Heart left ventricle (tissue), 13 donors: Measurements from ENCODE around the gene UPK3BL2.
"Not testable (repeated sequence)": the region's sequence is repeated elsewhere in the genome, so short reads cannot be mapped to it uniquely, and the experiment has no call there.

Source experiments
- CTCF ChIP-seq, 12 donors: fragments of 200-600 bp; sonication (generic) in 4 of 12; IDR thresholded peaks; one replicate each; pipeline versions ENCODE4 v1.5.0 to v1.8.0; 2018 to 2022; ENCODE audit warnings: antibody characterized with exemption in 12 of 12, mild to moderate bottlenecking in 5 of 12
- POLR2A ChIP-seq, 2 donors: fragments of 450-650 bp; IDR thresholded peaks; one replicate each; pipeline ENCODE4 v1.6.1; 2017; ENCODE audit warnings: antibody characterized with exemption in 2 of 2, mild to moderate bottlenecking in 2 of 2, moderate library complexity in 2 of 2
- donor health status: ischemic (EF 13 %, LVEDD 7.1; RV severe dilation, severe dysfunction).
- donor health status: DM: no; HTN: yes; CAD: no.
- donor health status: DM: no; HTN: no; CAD: no.
- donor health status: ischemic (EF 25% LVEDD 6.9; RV normal size, moderate dysfunction).
- donor health status: ischemic (EF 25% LVEDD 5.7; RV mildly dilated, moderate dysfunction).
- donor health status: ischemic (EF 35%, LVEDD 5.7; RV mildly dilated, moderate dysfunction).
- donor health status: nonischemic (EF 11% LVEDD 7.7; RV severe dilation, severe dysfunction).
- donor health status: DM: yes; HTN: yes; CAD: no.
- donor health status: PGD.
- donor health status: ischemic (EF 29% LVEDD 5.4; RV normal size, mild dysfunction).
- donor health status: nonischemic (EF 23%, LVEDD 6.1; RV moderate dilation, normal function).

DNA sequence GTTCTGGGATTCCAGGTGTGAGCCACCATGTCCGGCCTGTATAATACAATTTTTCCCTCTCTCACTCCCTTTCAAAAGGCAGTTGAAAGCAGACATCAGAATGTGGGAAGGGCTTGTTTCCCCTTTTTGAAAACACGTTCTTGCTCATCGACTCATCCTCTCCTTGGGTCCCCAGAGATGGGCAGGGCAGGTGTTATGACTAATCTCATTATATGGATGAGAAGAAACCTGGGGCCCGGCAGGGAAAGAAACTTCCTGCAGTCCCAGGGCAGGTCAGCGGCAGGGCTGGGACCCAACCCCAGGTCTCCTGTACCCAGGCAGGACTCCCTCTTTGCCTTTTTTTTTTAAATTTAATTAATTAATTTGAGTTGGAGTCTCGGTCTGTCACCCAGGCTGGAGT is 2.9 kb upstream of the UPK3BL2 start:
- not testable (repeated sequence) for TF ChIP-seq CTCF, POLR2A (IDR thresholded peaks at IDR 0.05)
